ENCODE results near the gene ZNF695. TPM values are rescaled to one million over a fixed set of nuclear protein-coding genes. Genes with fewer than 3 reads are reported as not detected.

The ZNF695 gene
- total RNA-seq, 1 donor from 2014 or later: 1.6 TPM

- no peak for ATAC-seq
Measured at GRCh38 chr1:246954126-246954525, 53.7 kb downstream of the ZNF695 start.

GRCh38 chr1:246951413-246951812 is 56.4 kb downstream of the ZNF695 start:
- ATAC-seq: no peak

- no peak for ATAC-seq
Measured at GRCh38 chr1:246949956-246950355, 57.9 kb downstream of the ZNF695 start.

- peak; percentile 43 for ATAC-seq
Measured at GRCh38 chr1:246947255-246947654, 60.6 kb downstream of the ZNF695 start.

- ATAC-seq: no peak
Measured at GRCh38 chr1:246946366-246946765, 61.5 kb downstream of the ZNF695 start.

Other genes with a start within 250 kb of the ZNF695 start
- 15.8 TPM for gene AHCTF1, start 76.1 kb downstream of the ZNF695 start, total RNA-seq
- 1.4 TPM for gene ZNF670, start 70.8 kb upstream of the ZNF695 start, total RNA-seq
- gene ZNF669, start 96.3 kb upstream of the ZNF695 start, total RNA-seq: 2.6 TPM
- gene ZNF124, start 164.0 kb upstream of the ZNF695 start, total RNA-seq: 7.5 TPM
- not detected for gene VN1R5, start 248.0 kb upstream of the ZNF695 start, total RNA-seq